Germinal center (tissue), 1 donor: ENCODE measurements around the gene B9D1.

Experiments used
- DNase-seq: peaks from one replicate; pipeline ENCODE4 v3.0.0; 2012; ENCODE audit warnings: mixed read lengths, low spot score

B9D1 gene

GRCh38 chr17:19388791-19389785 lies 26.6 kb upstream of the B9D1 start:
- DNase-seq: no peak

GRCh38 chr17:19387921-19388521 lies 25.5 kb upstream of the B9D1 start:
- no peak for DNase-seq

DNA sequence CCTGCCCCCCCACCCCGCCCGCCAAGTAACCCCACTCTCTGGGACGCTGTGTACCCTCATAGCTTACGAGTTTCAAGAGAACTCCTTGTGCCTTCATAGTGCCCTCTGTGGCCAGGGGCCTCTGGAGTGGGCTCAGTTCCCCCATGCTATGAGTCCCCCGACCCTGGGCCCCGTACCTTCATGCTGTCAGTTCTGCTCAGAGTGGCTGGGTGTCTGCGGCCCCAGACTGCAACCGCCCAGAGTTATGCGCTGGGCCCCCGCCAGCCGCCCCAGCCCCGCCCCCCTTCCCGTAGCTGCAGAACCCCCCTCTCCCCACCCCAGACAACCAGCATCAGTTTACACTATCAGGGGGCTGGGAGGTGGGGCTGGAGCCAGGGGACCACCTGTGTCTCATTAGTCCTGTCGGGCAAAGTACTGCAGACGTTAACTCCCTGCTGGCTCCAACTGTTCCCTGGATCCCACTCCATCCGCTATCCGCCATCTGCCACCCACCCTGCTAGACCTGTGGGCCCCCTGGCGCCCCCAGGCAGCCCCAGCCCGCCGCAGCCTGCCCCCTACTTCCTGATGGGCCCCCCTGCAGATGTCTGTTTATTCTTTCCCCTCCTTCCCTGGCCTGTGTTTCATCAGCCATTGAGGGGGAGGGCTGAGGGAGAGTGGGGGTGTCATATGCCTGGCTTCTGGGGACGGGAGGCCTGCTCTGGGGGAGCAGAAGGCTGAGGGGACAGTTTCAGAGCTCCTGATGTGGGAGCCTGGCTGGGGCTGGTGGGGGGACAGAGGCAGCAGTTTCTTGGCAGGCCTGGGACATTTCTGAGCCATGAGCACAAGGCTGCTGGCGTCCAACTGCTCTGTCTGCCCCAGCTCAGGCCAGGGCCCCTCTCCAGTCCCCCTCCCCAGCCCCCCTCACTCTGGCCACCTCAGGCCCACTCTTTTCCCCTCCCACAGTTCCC lies 24.7 kb upstream of the B9D1 start, which contains the start of gene MFAP4:
Gene MFAP4 (minus strand): TSS at position 217 of the 947 bp plus-strand sequence. CDS start 35 bp downstream, at position 182.
- DNase-seq: no peak

DNA sequence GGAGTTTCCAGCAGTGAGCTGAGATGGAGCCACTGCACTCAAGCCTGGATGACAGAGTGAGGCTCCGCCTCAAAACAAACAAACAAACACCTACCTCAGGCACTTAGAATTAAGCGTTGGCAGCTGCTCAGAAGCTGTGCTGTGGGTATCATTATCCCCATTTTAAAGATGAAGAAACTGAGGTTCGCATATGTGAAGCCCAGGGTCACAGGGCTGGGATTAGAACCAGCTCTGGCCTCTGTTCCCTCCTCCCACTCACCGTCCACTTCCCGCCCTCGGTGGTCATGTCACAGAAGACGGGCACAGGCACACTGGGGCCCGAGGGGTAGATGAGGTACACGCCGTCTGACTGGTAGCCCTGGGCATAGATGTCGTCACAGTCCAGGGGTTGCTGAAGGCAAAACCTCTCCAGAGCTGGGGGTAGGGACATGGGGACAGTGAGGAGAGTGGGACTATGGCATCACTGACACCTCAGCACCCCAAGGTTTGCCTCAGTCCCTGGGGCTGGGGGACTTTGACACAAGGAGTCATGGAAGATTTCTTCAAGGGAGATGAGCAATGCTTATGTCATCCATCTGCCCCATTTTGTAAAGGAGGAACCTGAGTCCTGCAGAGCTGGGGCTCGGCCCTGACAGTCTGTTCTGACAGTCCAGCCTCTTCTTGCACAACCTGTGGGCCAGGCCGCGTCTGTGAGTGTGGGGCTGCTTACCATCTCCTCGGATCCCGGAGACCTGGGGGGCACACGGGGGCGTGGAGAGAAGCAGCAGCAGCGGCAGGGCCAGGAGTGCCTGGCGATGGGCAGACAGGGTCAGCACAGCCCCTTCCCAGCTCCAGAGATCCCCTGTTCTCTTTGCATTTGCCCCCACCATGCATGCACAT lies 23.8 kb upstream of the B9D1 start:
- DNase-seq: no peak

DNA sequence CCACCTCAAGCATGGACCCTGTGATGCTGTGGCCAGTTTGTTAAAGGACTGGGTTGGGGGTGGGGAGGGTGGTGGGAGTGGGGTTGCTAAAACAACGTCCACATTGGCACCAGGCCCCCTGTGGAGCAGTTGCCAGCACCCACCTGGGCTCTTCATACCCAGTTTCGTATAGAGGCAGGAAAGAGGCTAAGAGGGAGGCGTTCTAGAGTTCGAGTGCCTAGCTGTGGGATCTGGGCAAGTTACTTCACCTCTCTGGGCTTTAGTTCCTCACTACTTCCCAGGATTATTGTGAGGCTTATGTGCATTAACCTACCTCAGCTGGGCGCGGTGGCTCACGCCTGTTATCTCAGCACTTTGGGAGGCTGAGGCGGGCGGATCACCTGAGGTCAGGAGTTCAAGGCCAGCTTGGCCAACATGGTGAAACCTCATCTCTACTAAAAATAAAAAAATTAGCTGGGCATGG lies 23.0 kb upstream of the B9D1 start:
- DNase-seq: no peak

- no peak for DNase-seq
Measured at GRCh38 chr17:19384723-19385391, 22.3 kb upstream of the B9D1 start.

- DNase-seq: no peak
Measured at GRCh38 chr17:19383681-19384470, 21.4 kb upstream of the B9D1 start.

- no peak for DNase-seq
Measured at GRCh38 chr17:19382531-19383444, 20.3 kb upstream of the B9D1 start.

GRCh38 chr17:19381741-19382444 lies 19.4 kb upstream of the B9D1 start:
- no peak for DNase-seq

GRCh38 chr17:19381361-19381740 lies 18.8 kb upstream of the B9D1 start:
- no peak for DNase-seq

GRCh38 chr17:19380481-19381301 lies 18.2 kb upstream of the B9D1 start:
- no peak for DNase-seq

GRCh38 chr17:19379361-19380065 lies 17.0 kb upstream of the B9D1 start:
- DNase-seq: no peak

DNA sequence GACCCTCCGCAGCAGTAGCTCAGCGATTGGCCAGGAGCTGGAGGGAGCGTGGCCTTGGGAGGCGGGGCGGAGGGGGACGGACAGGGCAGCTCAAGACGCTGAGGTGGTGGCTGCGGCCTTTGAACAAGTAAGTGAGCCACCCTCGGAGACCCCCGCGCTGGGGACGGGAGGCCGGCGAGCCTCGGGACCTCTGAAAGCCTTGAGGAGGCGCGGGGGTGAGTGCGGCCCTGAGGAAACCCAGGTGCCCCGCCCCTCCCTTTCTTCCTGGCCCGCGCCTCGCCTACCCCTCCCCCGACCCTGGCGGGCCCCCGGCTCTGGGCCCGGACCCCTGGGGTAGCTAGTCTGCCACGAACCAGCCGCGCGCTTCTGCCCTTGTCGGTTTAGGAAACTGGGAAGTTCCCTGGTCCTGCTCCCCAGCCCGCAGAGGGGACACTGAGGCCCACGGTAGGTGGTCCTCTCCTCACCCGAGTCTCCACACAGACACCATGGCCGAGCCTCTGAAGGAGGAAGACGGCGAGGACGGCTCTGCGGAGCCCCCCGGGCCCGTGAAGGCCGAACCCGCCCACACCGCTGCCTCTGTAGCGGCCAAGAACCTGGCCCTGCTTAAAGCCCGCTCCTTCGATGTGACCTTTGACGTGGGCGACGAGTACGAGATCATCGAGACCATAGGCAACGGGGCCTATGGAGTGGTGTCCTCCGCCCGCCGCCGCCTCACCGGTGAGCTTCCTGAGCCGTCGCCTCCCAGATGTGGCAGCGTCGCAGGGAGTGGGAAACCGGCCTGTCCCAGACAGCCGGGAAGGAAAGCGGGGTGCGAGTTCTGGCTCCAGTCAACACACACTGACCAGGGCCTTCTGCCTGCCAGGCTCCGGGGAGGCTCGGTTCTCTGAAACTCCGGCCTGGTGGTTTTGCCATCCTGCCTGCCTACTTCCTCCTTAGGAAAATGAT lies 16.2 kb upstream of the B9D1 start, which contains the start of gene MAPK7:
Gene MAPK7 (plus strand): TSS at position 83 of the 945 bp plus-strand sequence. CDS start 403 bp downstream, at position 486.
- DNase-seq: no peak

DNA sequence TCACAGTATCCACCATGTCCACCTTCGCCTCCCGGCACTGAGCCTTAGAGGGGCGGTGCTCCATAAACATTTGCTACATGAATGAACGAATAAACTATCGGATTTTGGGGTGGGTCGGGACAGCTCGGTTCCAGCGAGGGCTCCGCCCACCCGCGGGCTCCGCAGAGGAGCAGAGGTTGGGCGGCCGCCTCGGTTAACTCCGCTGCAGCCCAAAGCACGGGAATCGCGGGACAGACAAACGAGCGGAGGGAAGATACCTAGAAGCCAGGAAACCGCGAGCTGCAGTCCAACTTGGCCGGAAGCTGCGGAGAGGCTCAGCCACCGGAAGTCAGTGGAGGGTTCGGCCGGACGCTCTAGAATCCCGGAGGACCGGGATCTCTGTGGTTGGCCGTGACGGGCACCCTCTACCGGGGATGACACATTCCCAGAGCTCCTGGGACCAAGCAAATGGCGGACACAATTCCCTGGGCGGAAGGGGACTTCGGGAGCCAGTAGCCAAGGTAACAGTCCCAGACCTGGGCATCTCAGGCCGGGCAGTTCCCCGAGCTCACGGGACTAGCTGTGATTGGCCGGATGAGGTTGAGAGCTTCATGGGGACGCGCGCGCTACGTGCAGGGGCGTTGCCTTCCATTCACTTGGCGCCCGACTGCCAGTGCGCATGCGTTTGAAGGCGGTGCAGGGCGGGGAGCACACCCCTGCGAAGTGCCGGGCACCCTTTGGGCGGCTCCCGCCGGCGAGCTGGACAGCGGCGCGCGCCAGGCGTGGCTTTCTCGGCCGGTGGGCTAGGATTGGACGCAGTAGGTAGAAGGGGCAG lies 15.3 kb upstream of the B9D1 start:
- peak; percentile 100 for DNase-seq
